HL-60 (cell line): Measurements from ENCODE around the gene P2RX6.

Source experiments
- CTCF ChIP-seq: IDR thresholded peaks from one replicate; pipeline ENCODE4 v1.5.1; 2011; ENCODE audit warnings: low read length, control low read depth, inconsistent platforms; ENCODE audit not compliant: insufficient read depth
- POLR2AphosphoS5 ChIP-seq: IDR thresholded peaks from 2 replicates; pipeline ENCODE4 v1.6.1; 2012; ENCODE audit warnings: low read depth

DNA sequence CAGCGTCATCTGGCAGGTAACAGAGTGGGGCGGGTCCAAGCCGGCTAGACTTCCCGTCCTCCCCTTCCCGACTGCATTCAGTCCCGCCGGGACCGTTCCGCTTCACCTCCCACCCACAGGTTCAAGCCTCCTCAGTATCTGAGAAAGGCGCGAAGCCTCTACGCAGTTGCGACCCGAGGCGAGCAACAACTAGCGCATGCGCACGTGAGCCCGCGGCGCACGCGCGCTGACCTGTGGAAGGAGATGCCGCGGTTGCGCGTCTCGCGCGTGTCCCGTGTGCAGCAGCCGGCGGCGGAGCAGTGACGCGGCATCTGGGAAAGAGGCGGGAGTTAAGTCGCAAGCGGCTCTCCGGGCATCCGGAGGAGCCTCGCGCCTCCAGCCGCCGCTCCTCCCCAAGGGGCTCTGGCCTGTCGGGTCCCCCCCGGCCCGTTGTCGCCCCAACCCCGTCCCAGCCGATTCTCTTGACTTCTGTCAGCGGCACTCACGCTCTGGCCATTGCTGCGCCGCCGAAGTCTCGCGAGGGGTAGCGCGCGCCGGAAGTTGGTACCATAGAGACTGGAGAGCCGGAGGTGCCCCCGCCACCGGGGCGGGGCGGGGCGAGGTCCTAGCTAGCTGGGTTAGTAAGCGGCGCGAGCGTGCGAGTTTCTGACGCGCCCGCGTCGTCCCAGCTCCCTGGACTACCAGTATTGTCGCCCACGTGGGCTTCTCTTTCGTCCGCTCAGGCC, 13.2 kb upstream of the P2RX6 start, which contains the start of gene THAP7:
- no peak for TF ChIP-seq CTCF
- peak; percentile 81 for TF ChIP-seq POLR2AphosphoS5
